ENCODE data around the gene STRAP.
"Not testable (repeated sequence)": the region's sequence is repeated elsewhere in the genome, so short reads cannot be mapped to it uniquely, and the experiment has no call there.

The STRAP gene

GRCh38 chr12:15868186-15868585 is 14.0 kb upstream of the STRAP start:
- DNase-seq (ENCODE audit: extremely low read depth in 1 of 2, low read depth in 1 of 2), result no peak

DNA sequence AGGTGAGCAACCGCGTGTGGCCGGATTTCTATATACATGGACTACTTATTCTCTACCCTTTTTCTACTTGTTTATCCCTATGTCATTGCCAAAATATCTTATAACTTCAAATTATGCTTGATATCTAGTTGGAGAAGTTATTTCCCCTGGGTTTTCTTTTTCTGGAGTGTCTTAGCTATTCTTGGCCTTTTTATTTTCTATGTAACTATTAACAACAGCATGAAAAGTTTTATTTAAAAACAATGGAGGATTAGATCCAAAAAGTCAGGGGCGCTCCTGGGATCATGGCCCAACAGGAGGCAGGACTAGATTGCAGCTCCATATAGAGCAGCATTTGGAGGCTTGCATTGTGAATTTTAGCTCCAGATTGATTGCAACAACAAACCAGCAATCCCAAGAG is 8.6 kb upstream of the STRAP start:
- DNase-seq (ENCODE audit: extremely low read depth in 1 of 2, low read depth in 1 of 2), result no peak

DNA sequence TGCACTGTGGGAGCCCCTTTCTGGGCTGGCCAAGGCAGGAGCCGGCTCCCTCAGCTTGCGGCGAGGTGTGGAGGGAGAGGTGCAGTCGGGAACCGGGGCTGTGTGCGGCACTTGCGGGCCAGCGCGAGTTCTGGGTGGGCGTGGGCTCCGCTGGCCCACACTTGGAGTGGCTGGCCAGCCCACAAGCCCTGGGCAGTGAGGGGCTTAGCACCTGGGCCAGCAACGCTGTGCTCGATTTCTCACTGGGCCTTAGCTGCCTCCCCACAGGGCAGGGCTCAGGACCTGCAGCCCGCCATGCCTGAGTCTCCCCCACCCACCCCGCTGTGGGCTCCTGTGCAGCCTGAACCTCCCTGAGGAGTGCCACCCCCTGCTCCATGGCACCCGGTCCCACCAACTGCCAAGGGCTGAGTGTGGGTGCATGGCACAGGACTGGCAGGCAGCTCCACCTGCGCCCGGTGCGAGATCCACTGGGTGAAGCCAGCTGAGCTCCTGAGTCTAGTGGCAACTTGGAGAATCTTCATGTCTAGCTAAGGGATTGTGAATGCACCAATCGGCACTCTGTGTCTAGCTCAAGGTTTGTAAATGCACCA is 7.5 kb upstream of the STRAP start:
- not testable (repeated sequence) for DNase-seq (ENCODE audit: extremely low read depth in 1 of 2, low read depth in 1 of 2)

- DNase-seq (ENCODE audit: extremely low read depth in 1 of 2, low read depth in 1 of 2), result no peak
Measured at GRCh38 chr12:15875863-15876262, 6.3 kb upstream of the STRAP start.

DNA sequence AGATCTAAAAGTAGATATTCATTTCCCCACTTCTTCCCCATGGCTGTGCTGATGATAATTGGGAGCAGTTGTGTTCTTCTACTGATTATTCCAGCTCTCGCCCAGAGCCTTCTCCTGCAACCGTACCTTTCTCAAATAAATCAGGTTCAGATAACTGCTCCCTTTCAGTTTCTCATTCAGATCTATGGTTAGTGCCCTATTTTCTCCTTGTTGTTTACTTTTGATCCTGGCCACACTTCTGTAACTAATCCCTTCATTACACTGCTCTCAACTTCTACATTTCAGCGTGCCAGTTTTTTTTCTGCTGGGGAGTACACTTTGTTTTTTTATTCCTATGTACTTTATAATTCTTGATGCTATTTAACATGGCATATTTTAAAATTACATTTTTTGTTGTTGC is 2.8 kb upstream of the STRAP start:
- no peak for DNase-seq (ENCODE audit: extremely low read depth in 1 of 2, low read depth in 1 of 2)

DNA sequence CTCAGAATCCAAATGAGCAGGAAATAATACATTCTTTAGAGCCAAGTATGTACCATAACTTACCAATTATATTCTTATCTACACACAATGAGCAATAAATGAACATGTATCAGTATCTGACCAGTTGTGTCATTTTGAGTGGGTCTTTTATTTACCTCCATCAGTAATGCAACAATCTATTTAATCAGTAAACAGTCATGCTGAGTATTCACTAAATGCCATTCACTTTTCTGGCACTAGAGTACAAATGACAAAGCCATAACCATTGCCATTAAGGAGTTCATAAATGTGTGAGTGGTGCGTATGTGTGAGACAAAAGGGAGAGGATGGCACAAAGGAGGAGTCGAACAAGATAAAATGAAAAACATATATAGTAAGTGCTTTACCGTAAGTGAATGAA is 1.5 kb upstream of the STRAP start:
- no peak for DNase-seq (ENCODE audit: extremely low read depth in 1 of 2, low read depth in 1 of 2)

GRCh38 chr12:15883536-15883935 is 1.3 kb downstream of the STRAP start:
- DNase-seq (ENCODE audit: extremely low read depth in 1 of 2, low read depth in 1 of 2), result no peak

- no peak for DNase-seq (ENCODE audit: extremely low read depth in 1 of 2, low read depth in 1 of 2)
Measured at GRCh38 chr12:15886372-15887042, 4.3 kb downstream of the STRAP start.

GRCh38 chr12:15887043-15887817 is 5.0 kb downstream of the STRAP start:
- no peak for DNase-seq (ENCODE audit: extremely low read depth in 1 of 2, low read depth in 1 of 2)

GRCh38 chr12:15892645-15893259 is 10.6 kb downstream of the STRAP start:
- no peak for DNase-seq (ENCODE audit: extremely low read depth in 1 of 2, low read depth in 1 of 2)

- no peak for DNase-seq (ENCODE audit: extremely low read depth in 1 of 2, low read depth in 1 of 2)
Measured at GRCh38 chr12:15893260-15893659, 11.1 kb downstream of the STRAP start.

- DNase-seq (ENCODE audit: extremely low read depth in 1 of 2, low read depth in 1 of 2), result no peak
Measured at GRCh38 chr12:15896867-15897266, 14.7 kb downstream of the STRAP start.

GRCh38 chr12:15897433-15897832 is 15.2 kb downstream of the STRAP start:
- no peak for DNase-seq (ENCODE audit: extremely low read depth in 1 of 2, low read depth in 1 of 2)

GRCh38 chr12:15899282-15899870 is 17.2 kb downstream of the STRAP start:
- no peak for DNase-seq (ENCODE audit: extremely low read depth in 1 of 2, low read depth in 1 of 2)

DNA sequence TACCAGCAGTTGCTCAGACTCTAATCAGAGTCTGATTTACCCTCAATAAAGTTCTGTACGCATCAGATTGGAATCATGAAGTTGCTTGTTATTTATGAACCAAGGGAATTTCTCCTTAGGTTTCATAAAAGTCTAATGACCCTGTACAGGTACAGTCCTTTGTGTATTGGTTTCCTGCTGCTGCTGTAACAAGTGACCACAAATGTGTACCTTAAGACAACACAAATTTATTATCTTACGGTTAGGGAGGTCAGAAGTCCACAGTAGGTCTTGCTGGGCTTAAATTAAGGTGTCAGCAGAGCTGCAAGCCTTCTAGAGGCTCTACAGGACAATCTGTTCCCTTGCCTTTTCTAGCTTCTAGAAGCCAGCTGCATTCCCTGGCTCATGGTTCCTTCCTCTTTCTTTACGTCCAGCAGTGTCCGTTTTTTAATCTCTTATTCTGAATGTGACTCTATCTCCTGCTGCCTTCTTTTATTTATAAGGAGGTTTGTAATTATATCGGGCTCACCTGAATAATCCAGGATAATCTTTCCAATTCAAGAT is 22.3 kb downstream of the STRAP start:
- DNase-seq (ENCODE audit: extremely low read depth in 1 of 2, low read depth in 1 of 2), result no peak

- DNase-seq (ENCODE audit: extremely low read depth in 1 of 2, low read depth in 1 of 2), result no peak
Measured at GRCh38 chr12:15910468-15910863, 28.3 kb downstream of the STRAP start.

DNA sequence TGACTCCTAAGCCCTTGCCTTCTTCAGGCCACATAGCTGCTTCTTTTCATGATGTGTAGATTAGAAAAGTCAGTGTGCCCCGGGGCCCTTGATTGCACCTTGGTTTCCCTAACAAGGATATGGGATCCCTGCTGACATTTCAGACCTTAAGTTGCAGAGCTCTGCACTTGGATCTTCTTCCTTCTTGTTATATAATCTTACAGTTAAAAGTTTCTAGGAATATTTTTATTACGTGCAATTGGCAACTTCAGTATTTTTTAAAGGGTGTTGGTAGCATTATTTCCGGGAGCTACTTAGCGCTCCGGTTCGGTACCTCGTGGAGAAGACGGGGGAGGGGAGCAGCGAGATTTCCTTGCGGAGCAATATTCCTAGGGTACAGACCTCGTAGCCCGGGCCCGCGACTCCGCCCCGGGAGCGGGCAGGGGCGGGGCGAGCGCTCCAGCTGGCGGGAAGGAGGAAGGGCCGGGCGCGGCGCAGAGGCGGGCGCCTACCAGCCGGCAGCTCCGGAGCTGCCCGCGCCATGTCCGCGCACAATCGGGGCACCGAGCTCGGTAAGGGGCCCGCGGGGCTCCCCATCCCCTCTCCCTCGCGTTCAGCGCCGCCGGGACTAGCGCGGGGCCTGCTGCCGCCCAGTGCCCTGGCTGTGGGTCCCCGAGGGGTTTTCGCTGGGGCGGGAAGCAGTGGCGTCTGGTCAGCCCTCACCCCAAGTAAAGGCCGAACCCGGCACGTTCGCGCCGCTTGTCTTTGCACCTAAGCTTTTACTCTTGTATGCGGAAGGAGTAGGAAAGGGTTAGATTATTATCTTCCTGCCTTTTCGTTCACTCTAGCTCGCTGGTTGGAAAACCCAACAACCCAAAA is 28.9 kb downstream of the STRAP start, which contains the start of gene DERA:
TSS of gene DERA (plus strand) at position 469 of the 858 bp plus-strand sequence. CDS start at position 521, 52 bp downstream.
- peak; percentile 6 to 33 for DNase-seq (ENCODE audit: extremely low read depth in 1 of 2, low read depth in 1 of 2)

- not testable (repeated sequence) for DNase-seq (ENCODE audit: extremely low read depth in 1 of 2, low read depth in 1 of 2)
Measured at GRCh38 chr12:15911931-15912330, 29.7 kb downstream of the STRAP start.

DNA sequence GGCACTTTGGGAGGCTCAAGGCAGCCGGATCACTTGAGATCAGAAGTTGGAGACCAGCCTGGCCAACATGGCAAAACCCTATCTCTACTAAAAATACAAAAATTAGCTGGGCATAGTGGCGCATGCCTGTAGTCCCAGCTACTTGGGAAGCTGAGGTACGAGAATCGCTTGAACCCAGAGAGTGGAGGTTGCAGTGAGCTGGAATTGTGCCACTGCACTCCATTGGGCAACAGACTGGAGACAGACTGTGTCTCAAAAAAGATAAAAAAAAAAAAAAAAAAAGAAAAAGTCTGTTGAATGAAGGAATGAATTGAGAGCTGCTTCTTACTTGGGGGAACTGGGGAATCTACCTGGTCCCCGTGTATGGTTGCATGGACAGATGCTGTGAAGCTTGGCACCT is 31.9 kb downstream of the STRAP start:
- not testable (repeated sequence) for DNase-seq (ENCODE audit: extremely low read depth in 1 of 2, low read depth in 1 of 2)

DNA sequence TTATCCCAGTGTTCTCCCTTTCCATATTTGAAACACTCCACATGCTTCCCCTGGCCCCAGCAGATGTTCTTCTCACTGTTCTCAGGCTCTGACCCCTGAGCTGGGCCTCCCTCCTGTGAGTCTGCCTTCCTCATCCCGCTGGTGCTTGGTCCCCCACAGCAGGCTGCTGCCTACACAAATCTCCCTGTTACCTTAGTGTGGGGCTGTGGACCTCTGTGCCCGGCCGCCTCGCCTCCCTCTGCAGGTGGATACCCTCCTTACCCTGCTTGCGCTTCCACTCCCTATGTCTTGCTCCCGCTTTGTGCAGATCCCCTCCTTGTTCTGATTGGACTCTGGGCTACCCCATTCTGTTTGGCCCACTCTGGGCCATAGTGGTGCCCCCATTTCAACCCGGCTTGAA is 35.9 kb downstream of the STRAP start:
- DNase-seq (ENCODE audit: extremely low read depth in 1 of 2, low read depth in 1 of 2), result no peak

All from activated CD8-positive, alpha-beta memory T cell treated with anti-CD3 and anti-CD28 coated beads for 1 hour (primary cell).